Glomerular visceral epithelial cell (primary cell): Measurements from ENCODE around the gene EHHADH.
"Not testable (repeated sequence)": the region's sequence is repeated elsewhere in the genome, so short reads cannot be mapped to it uniquely, and the experiment has no call there.

Experiments used
- DNase-seq: peaks from one replicate; pipeline ENCODE4 v3.0.0-alpha.2; 2016; ENCODE audit errors: extremely low spot score

Gene EHHADH

GRCh38 chr3:185251272-185251671 lies 2.6 kb downstream of the EHHADH start:
- DNase-seq = no peak

- no peak for DNase-seq
Measured at GRCh38 chr3:185250653-185251052, 3.2 kb downstream of the EHHADH start.

GRCh38 chr3:185250247-185250646 lies 3.6 kb downstream of the EHHADH start:
- peak; percentile 63 for DNase-seq

- DNase-seq = no peak
Measured at GRCh38 chr3:185242642-185243041, 11.2 kb downstream of the EHHADH start.

- DNase-seq = no peak
Measured at GRCh38 chr3:185236969-185237368, 16.9 kb downstream of the EHHADH start.

GRCh38 chr3:185233328-185233727 lies 20.5 kb downstream of the EHHADH start:
- no peak for DNase-seq

- DNase-seq = not testable (repeated sequence)
Measured at GRCh38 chr3:185226526-185226925, 27.3 kb downstream of the EHHADH start.

GRCh38 chr3:185225523-185225922 lies 28.3 kb downstream of the EHHADH start:
- DNase-seq = peak; percentile 37

- no peak for DNase-seq
Measured at GRCh38 chr3:185225080-185225479, 28.8 kb downstream of the EHHADH start.

GRCh38 chr3:185221203-185221602 lies 32.6 kb downstream of the EHHADH start:
- no peak for DNase-seq

- DNase-seq = no peak
Measured at GRCh38 chr3:185216607-185216958, 37.3 kb downstream of the EHHADH start.

- peak; percentile 6 for DNase-seq
Measured at GRCh38 chr3:185215873-185216606, 37.8 kb downstream of the EHHADH start.

- no peak for DNase-seq
Measured at GRCh38 chr3:185212559-185212958, 41.3 kb downstream of the EHHADH start.

- no peak for DNase-seq
Measured at GRCh38 chr3:185212086-185212485, 41.8 kb downstream of the EHHADH start.

- DNase-seq = no peak
Measured at GRCh38 chr3:185210621-185211142, 43.2 kb downstream of the EHHADH start.

GRCh38 chr3:185208823-185209222 lies 45.0 kb downstream of the EHHADH start:
- DNase-seq = no peak

GRCh38 chr3:185207931-185208746 lies 45.7 kb downstream of the EHHADH start:
- no peak for DNase-seq

GRCh38 chr3:185207481-185207880 lies 46.4 kb downstream of the EHHADH start:
- no peak for DNase-seq

- no peak for DNase-seq
Measured at GRCh38 chr3:185205865-185206264, 48.0 kb downstream of the EHHADH start.

GRCh38 chr3:185204894-185205293 lies 49.0 kb downstream of the EHHADH start:
- DNase-seq = no peak

- DNase-seq = peak; percentile 57
Measured at GRCh38 chr3:185200639-185201038, 53.2 kb downstream of the EHHADH start.

- no peak for DNase-seq
Measured at GRCh38 chr3:185199671-185200070, 54.2 kb downstream of the EHHADH start.

GRCh38 chr3:185199206-185199605 lies 54.6 kb downstream of the EHHADH start:
- no peak for DNase-seq
